Activated naive CD8-positive, alpha-beta T cell (primary cell): Measurements from ENCODE around the gene IDH2.

ENCODE experiments used
- H3K27ac Mint-ChIP-seq: one replicate; pipeline ENCODE4 v1.8.0; 2021; ENCODE audit warnings: mixed read lengths
- H3K27me3 Mint-ChIP-seq: one replicate; pipeline ENCODE4 v1.8.0; 2021; ENCODE audit warnings: mixed read lengths
- H3K36me3 Mint-ChIP-seq: one replicate; pipeline ENCODE4 v1.8.0; 2021; ENCODE audit warnings: mixed read lengths
- H3K4me1 Mint-ChIP-seq: one replicate; pipeline ENCODE4 v1.8.0; 2021; ENCODE audit warnings: low read depth, mixed read lengths
- H3K4me3 Mint-ChIP-seq: one replicate; pipeline ENCODE4 v1.8.0; 2021; ENCODE audit warnings: mild to moderate bottlenecking, mixed read lengths
- H3K9me3 Mint-ChIP-seq: one replicate; pipeline ENCODE4 v1.8.0; 2021; ENCODE audit warnings: low read depth, mixed read lengths

The IDH2 gene

GRCh38 chr15:90053685-90054466 lies 48.4 kb downstream of the IDH2 start:
- Mint-ChIP-seq H3K27me3 (no peaks in the 10 kb centered on the region), H3K4me3 (no peak overlapping the region), H3K4me1 (peaks cover 9% of the 10 kb centered on the region), H3K9me3 (no peaks in the 10 kb centered on the region), H3K27ac (no peak overlapping the region), H3K36me3 (no peaks in the 10 kb centered on the region)

DNA sequence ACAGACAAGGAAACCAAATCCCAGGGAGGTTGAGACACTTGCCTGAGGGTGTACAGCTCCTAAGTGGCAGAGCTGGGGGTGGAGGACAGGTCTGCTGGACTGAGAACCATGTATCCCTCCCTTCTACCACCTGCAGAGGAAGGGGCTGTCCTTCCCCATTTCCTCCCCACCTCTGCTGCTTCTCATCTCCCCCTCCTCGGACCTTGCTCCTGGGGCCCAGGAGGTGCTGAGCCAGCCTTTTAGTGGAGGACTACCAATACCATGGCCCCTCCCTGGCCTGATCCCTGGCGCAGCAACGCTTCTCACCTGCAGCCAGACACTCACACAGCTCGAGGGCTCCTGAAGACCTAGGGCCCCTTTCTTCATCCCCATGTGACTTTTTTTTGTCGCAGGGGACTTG lies 50.4 kb downstream of the IDH2 start:
- H3K9me3 Mint-ChIP-seq: no peaks in the 10 kb centered on the region
- no peaks in the 10 kb centered on the region for H3K27me3 Mint-ChIP-seq
- no peak overlapping the region for H3K4me3 Mint-ChIP-seq
- H3K27ac Mint-ChIP-seq: no peak overlapping the region
- no peaks in the 10 kb centered on the region for H3K36me3 Mint-ChIP-seq
- H3K4me1 Mint-ChIP-seq: no peaks in the 10 kb centered on the region

DNA sequence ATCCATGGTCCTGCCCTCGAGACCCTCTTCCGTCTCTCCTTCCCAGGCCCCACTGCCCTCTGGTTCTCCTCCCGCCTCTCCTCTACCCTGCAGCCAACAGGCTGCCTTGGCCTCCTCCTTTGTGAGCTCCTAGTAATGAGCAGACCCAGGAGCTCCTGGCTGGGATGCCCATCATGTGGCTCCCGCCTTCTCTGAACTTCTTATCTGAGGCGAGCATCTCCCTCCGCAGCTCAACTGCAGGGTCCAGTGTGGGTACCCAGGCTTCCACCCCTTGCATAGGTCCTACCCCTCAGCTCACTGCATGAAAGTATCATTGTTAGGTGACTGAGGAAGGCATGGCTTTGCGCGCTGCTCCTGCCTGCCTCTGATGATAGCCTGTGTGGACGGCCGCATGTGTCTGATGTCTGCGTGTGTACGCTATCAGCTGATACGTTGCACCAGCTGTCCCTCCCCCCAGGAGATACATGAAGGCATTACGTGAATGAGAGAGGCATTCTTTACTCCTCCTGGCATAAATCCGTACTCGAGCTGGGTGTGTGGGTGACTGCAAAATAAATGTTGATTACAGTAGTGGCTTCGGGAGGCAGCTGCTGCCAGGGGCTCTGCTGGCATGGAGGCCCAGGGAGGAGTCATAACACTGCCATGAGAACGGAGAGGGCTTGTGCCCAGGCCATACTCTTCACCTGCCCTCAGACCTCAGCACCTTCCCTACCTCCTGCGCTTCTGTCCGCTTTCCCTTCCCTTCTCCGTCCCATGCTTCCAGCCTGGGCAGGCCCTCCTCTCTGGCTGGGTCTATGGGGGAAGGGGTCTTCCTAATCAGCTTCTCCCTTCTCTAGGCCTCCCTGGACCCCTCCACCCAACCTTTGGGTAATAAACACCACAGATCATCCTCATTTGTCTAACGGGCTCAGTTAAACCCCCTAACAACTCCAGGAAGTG lies 52.3 kb downstream of the IDH2 start:
- Mint-ChIP-seq H3K4me3 (no peak overlapping the region), H3K36me3 (no peaks in the 10 kb centered on the region), H3K4me1 (peaks cover 2% of the 10 kb centered on the region), H3K27me3 (no peaks in the 10 kb centered on the region), H3K9me3 (no peaks in the 10 kb centered on the region), H3K27ac (peak overlapping the region; percentile 35)

DNA sequence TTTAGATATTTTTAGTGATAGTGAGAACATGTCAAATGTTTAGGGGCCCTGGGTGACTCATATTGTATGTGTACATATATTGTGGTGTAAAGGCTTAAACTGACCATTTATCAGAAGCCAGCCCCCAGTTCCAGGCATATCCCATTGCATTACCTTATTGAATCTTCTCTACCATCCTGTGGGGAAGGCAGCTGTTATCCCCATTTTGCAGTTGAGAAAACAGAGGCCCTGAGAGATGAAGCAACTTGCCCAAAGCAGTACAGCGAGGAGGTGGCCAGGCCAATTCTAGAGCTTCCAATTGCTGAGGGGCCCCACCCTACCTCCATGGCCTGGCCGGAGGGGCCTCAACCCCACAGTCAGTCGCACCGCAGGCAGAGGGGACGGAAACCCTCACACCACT lies 53.2 kb downstream of the IDH2 start:
- no peak overlapping the region for H3K4me3 Mint-ChIP-seq
- peaks cover 3% of the 10 kb centered on the region for H3K4me1 Mint-ChIP-seq
- no peak overlapping the region for H3K27ac Mint-ChIP-seq
- H3K36me3 Mint-ChIP-seq: no peaks in the 10 kb centered on the region
- H3K27me3 Mint-ChIP-seq: no peaks in the 10 kb centered on the region
- no peaks in the 10 kb centered on the region for H3K9me3 Mint-ChIP-seq

DNA sequence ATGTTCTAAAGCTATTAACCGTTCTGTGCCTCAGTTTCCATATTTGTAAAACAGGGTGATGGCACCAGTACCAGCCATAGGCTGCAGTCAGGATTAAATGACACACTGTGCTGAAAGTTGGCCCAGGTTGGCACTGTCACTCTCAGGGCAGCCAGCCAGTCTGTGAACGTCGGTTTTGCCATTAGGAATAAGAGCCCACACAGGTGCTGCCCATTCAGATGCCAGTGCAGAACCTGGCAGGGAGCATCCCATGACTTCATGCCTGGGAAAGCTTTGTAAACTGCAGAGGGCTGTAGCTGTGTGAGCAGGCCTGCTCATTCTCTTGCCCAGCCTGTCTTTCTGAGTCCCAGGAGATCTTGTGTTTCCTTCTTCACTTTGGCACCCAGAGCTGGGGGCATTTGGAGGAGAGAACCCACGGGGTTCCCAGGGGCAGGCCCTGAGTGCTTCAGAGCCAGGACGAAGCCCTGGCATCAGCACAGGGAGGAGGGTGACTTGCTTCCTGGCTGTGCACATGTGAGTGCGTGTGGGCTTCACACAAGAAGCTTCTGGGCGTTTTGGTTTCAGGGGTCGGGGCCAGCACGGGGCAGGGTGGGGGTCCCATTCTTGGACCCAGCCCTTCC lies 54.2 kb downstream of the IDH2 start:
- Mint-ChIP-seq H3K27ac (no peak overlapping the region), H3K9me3 (no peaks in the 10 kb centered on the region), H3K27me3 (no peaks in the 10 kb centered on the region), H3K36me3 (no peaks in the 10 kb centered on the region), H3K4me1 (peaks cover 3% of the 10 kb centered on the region), H3K4me3 (no peak overlapping the region)

DNA sequence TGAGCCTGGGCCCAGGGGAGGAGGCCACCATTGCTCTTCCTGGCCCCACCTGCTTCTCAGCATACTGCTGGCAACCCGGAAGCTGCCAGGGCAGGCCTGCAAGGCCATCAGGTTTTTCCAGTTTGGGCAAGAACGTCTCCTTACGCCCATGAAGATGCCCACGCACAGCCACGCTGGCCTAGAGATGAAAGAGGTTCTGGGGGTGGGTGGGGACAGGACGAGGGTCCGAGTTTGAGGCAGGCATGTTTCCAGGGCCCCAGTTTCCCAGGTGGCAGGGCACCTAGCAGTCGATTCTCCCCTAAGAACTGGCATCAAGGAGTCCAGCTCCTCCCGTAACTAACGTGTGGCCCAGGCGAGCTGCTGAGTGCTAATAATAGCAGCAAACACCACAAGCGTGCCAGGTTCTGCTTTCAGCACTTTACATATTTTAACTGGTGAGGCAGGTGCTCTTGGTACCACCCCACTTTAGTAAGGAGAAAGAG lies 55.3 kb downstream of the IDH2 start:
- Mint-ChIP-seq H3K4me3 (no peak overlapping the region), H3K36me3 (no peaks in the 10 kb centered on the region), H3K9me3 (no peaks in the 10 kb centered on the region), H3K4me1 (peaks cover 3% of the 10 kb centered on the region), H3K27me3 (no peaks in the 10 kb centered on the region), H3K27ac (no peak overlapping the region)

DNA sequence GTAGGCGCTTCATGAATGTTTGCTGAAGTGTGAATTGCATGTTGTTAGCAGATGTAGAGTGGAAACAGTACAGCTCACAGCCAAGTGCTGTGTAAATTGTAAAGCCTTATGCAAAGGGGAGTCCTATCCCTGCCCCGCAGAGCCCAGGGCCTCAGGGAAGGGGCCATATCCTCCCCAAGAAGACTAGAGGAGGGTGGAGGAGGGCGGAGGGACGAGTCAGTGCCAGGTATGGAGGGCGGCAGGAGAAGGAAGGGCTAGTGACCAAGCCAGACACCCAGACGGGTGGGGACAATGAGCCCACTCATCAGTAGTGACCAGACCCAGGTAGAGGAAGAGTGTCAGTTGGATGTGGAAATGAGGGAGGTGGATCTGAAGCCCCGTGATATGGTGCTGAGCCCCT lies 56.0 kb downstream of the IDH2 start:
- H3K27ac Mint-ChIP-seq: no peak overlapping the region
- no peaks in the 10 kb centered on the region for H3K27me3 Mint-ChIP-seq
- peaks cover 3% of the 10 kb centered on the region for H3K4me1 Mint-ChIP-seq
- no peaks in the 10 kb centered on the region for H3K9me3 Mint-ChIP-seq
- no peak overlapping the region for H3K4me3 Mint-ChIP-seq
- H3K36me3 Mint-ChIP-seq: no peaks in the 10 kb centered on the region

DNA sequence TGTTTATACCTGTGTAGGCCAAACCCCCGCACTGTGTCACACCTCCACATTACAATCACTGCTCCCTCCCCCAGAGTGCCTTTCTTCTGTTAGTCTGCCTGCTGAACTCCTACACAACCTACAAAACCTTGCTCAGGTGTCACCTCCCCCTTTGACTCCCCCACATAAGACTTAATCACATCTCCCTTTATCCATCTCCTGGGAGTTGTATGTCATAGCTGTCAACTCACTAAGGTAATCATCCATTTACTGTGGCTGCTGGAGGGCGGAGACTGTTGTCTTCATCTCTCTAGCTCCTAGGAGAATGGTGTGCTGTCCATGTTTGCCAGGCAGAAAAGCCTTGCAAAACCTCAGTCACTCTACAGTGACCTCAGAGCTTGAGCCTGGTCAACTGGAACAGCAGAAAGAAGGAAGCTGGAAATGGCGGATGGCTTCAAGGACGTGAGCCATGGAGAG lies 57.3 kb downstream of the IDH2 start:
- Mint-ChIP-seq H3K27me3 (no peaks in the 10 kb centered on the region), H3K9me3 (no peaks in the 10 kb centered on the region), H3K4me1 (peaks cover 8% of the 10 kb centered on the region), H3K36me3 (no peaks in the 10 kb centered on the region), H3K27ac (no peak overlapping the region), H3K4me3 (no peak overlapping the region)

DNA sequence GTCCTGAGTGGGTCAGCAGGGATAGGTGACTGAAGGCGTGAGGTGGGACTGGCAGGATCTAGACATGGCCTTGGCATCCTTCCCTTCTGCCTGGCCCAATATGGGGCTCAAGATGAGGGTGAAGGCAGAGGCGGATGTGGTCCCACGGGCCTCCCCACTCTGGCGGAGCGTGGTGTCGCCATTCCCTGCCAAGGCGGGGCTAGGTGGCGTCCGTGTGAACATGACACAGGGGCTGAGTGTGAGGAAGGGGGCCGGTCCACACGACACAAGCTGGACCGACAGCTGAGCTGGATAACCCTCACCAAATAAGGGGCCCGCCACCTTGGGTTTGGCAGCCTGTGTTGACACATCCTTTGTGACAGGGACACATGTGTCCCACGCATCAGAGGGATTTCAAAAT lies 58.1 kb downstream of the IDH2 start:
- no peak overlapping the region for H3K27ac Mint-ChIP-seq
- H3K9me3 Mint-ChIP-seq: no peaks in the 10 kb centered on the region
- no peaks in the 10 kb centered on the region for H3K27me3 Mint-ChIP-seq
- no peak overlapping the region for H3K4me3 Mint-ChIP-seq
- H3K4me1 Mint-ChIP-seq: peaks cover 15% of the 10 kb centered on the region
- no peaks in the 10 kb centered on the region for H3K36me3 Mint-ChIP-seq

- Mint-ChIP-seq H3K4me1 (peaks cover 18% of the 10 kb centered on the region), H3K4me3 (no peak overlapping the region), H3K27ac (no peak overlapping the region), H3K27me3 (no peaks in the 10 kb centered on the region), H3K36me3 (no peaks in the 10 kb centered on the region), H3K9me3 (no peaks in the 10 kb centered on the region)
Measured at GRCh38 chr15:90043530-90044010, 58.7 kb downstream of the IDH2 start.

- Mint-ChIP-seq H3K4me1 (peaks cover 24% of the 10 kb centered on the region), H3K27ac (no peak overlapping the region), H3K4me3 (no peak overlapping the region), H3K27me3 (no peaks in the 10 kb centered on the region), H3K9me3 (no peaks in the 10 kb centered on the region), H3K36me3 (no peaks in the 10 kb centered on the region)
Measured at GRCh38 chr15:90042766-90043529, 59.3 kb downstream of the IDH2 start.

DNA sequence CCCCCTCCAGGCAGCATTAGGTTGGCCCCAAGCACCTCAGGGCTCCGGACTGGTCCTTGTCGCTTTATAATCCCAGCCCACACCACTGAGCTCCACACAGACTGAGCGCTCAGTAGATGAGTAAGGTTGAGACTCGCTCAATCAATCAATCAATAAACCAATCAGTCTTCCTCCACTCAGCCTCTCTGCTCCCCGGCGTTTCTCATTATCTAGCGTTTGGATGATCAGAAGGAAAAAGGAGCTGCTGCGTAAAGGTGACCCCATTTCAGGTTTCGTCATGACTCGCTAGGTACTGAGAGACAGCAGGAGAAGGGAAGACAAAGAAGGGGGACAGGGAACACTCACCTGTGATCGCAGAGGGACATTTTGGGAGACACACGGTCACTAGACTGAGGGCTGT lies 59.9 kb downstream of the IDH2 start:
- Mint-ChIP-seq H3K27me3 (no peaks in the 10 kb centered on the region), H3K36me3 (no peaks in the 10 kb centered on the region), H3K9me3 (no peaks in the 10 kb centered on the region), H3K27ac (no peak overlapping the region), H3K4me1 (peaks cover 30% of the 10 kb centered on the region), H3K4me3 (no peak overlapping the region)

GRCh38 chr15:90040618-90041017 lies 61.6 kb downstream of the IDH2 start:
- H3K36me3 Mint-ChIP-seq: no peaks in the 10 kb centered on the region
- H3K4me3 Mint-ChIP-seq: no peak overlapping the region
- H3K4me1 Mint-ChIP-seq: peaks cover 39% of the 10 kb centered on the region
- H3K27ac Mint-ChIP-seq: no peak overlapping the region
- no peaks in the 10 kb centered on the region for H3K27me3 Mint-ChIP-seq
- H3K9me3 Mint-ChIP-seq: no peaks in the 10 kb centered on the region

DNA sequence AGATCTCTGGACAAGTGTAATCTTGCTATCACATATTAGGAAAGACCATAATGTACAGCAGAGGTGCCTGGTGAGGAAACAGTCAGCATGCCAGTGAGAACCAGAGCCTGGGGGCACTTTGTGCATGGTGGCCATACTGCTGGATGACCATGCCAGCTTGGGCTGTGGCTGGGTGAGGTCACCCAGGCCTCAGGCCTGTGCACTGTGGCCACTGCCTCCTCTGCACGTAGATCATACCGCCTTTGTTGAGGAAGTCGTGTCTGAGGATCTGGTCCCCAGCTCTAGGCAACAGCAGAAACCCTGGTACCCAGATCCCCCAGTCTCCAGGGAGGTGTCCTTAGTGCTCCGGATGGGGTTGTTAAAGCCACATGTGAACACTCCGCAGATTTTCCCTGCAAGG lies 62.3 kb downstream of the IDH2 start:
- H3K4me3 Mint-ChIP-seq: no peak overlapping the region
- H3K4me1 Mint-ChIP-seq: peaks cover 43% of the 10 kb centered on the region
- no peaks in the 10 kb centered on the region for H3K9me3 Mint-ChIP-seq
- no peaks in the 10 kb centered on the region for H3K27me3 Mint-ChIP-seq
- H3K27ac Mint-ChIP-seq: peak overlapping the region; percentile 22
- H3K36me3 Mint-ChIP-seq: no peaks in the 10 kb centered on the region
